Endothelial cell of umbilical vein (primary cell): ENCODE data around the gene SLC16A6.
"Not testable (repeated sequence)": the region's sequence is repeated elsewhere in the genome, so short reads cannot be mapped to it uniquely, and the experiment has no call there.

Experiments used
- EZH2 ChIP-seq: IDR thresholded peaks from 2 replicates; pipeline ENCODE4 v1.6.1; 2012; ENCODE audit warnings: borderline replicate concordance, low read depth, mild to moderate bottlenecking, moderate library complexity, low read length, inconsistent platforms; ENCODE audit not compliant: severe bottlenecking
- FOS ChIP-seq: IDR thresholded peaks from 2 replicates; pipeline ENCODE4 v1.6.1; 2011; ENCODE audit warnings: mild to moderate bottlenecking, low read length, moderate library complexity, borderline replicate concordance; ENCODE audit not compliant: insufficient read depth
- GATA2 ChIP-seq: IDR thresholded peaks from 2 replicates; pipeline ENCODE4 v1.7.0; 2011; ENCODE audit warnings: low read depth, mild to moderate bottlenecking, moderate library complexity, mixed read lengths, low read length; ENCODE audit not compliant: insufficient read length, insufficient read depth
- JUN ChIP-seq: IDR thresholded peaks from 2 replicates; pipeline ENCODE4 v1.6.1; 2011; ENCODE audit warnings: borderline replicate concordance, low read depth; ENCODE audit not compliant: insufficient read length, insufficient read depth
- MYC ChIP-seq: IDR thresholded peaks from one replicate; pipeline ENCODE4 v1.6.1; 2011; ENCODE audit warnings: mild to moderate bottlenecking, low read depth, low read length
- POLR2A ChIP-seq: IDR thresholded peaks from 2 replicates; pipeline ENCODE4 v1.6.1; 2012; ENCODE audit warnings: low read depth, mild to moderate bottlenecking, control low read depth, low read length
- POLR2AphosphoS5 ChIP-seq: IDR thresholded peaks from 2 replicates; pipeline ENCODE4 v1.6.1; 2012; ENCODE audit warnings: low read depth, mild to moderate bottlenecking, control low read depth, low read length, moderate library complexity; ENCODE audit not compliant: insufficient read depth
- TF ChIP-seq, protein P1 (sequence below), 2 donors: IDR thresholded peaks; 1 replicate in 1 of 2; 2 replicates in 1 of 2; pipeline ENCODE4 v1.5.1; 2011; ENCODE audit warnings: low read length in 2 of 2, mild to moderate bottlenecking in 2 of 2, moderate library complexity in 2 of 2, control low read depth in 1 of 2, inconsistent platforms in 1 of 2, low read depth in 1 of 2; ENCODE audit not compliant: insufficient read depth in 1 of 2; ENCODE audit errors: extremely low read depth in 1 of 2
- TF ChIP-seq, protein P2 (sequence below): IDR thresholded peaks from 2 replicates; pipeline ENCODE4 v1.6.1; 2011; ENCODE audit not compliant: insufficient read depth, insufficient read length

DNA sequence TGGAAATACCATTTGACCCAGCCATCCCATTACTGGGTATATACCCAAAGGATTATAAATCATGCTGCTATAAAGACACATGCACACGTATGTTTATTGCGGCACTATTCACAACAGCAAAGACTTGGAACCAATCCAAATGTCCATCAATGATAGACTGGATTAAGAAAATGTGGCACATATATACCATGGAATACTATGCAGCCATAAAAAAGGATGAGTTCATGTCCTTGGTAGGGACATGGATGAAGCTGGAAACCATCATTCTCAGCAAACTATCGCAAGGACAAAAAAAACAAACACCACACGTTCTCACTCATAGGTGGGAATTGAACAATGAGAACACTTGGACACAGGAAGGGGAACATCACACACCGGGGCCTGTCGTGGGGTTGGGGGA lies 9.0 kb downstream of the SLC16A6 start:
- TF ChIP-seq, protein P1, sequence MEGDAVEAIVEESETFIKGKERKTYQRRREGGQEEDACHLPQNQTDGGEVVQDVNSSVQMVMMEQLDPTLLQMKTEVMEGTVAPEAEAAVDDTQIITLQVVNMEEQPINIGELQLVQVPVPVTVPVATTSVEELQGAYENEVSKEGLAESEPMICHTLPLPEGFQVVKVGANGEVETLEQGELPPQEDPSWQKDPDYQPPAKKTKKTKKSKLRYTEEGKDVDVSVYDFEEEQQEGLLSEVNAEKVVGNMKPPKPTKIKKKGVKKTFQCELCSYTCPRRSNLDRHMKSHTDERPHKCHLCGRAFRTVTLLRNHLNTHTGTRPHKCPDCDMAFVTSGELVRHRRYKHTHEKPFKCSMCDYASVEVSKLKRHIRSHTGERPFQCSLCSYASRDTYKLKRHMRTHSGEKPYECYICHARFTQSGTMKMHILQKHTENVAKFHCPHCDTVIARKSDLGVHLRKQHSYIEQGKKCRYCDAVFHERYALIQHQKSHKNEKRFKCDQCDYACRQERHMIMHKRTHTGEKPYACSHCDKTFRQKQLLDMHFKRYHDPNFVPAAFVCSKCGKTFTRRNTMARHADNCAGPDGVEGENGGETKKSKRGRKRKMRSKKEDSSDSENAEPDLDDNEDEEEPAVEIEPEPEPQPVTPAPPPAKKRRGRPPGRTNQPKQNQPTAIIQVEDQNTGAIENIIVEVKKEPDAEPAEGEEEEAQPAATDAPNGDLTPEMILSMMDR (IDR thresholded peaks at IDR 0.05; ENCODE audit: extremely low read depth in 1 of 2, insufficient read depth in 1 of 2, low read depth in 1 of 2, low read length in 2 of 2), result not testable (repeated sequence)
- TF ChIP-seq EZH2, POLR2AphosphoS5, POLR2A, JUN, FOS, MYC, GATA2: not testable (repeated sequence)
- TF ChIP-seq, protein P2, sequence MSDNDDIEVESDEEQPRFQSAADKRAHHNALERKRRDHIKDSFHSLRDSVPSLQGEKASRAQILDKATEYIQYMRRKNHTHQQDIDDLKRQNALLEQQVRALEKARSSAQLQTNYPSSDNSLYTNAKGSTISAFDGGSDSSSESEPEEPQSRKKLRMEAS, result not testable (repeated sequence)
